ENCODE results near the gene TRMU.

TRMU gene

GRCh38 chr22:46329616-46330015 is 5.9 kb upstream of the TRMU start:
- no peak overlapping the region for H3K27ac ChIP-seq
- TF ChIP-seq CTCF (conservative IDR thresholded peaks at IDR 0.05): no peak
- no peak for TF ChIP-seq ZFX (IDR thresholded peaks at IDR 0.05)

- no peak overlapping the region for H3K27ac ChIP-seq
- TF ChIP-seq CTCF (conservative IDR thresholded peaks at IDR 0.05) (no peak), ZFX (IDR thresholded peaks at IDR 0.05) (no peak)
Measured at GRCh38 chr22:46330426-46330825, 5.1 kb upstream of the TRMU start.

GRCh38 chr22:46331496-46331895 is 4.0 kb upstream of the TRMU start:
- H3K27ac ChIP-seq: no peak overlapping the region
- TF ChIP-seq CTCF (conservative IDR thresholded peaks at IDR 0.05): no peak
- no peak for TF ChIP-seq ZFX (IDR thresholded peaks at IDR 0.05)

- TF ChIP-seq ZFX (IDR thresholded peaks at IDR 0.05): no peak
- no peak for TF ChIP-seq CTCF (conservative IDR thresholded peaks at IDR 0.05)
- peak overlapping the region; percentile 91 for H3K27ac ChIP-seq
Measured at GRCh38 chr22:46336119-46337078, 885 bp downstream of the TRMU start.

- TF ChIP-seq CTCF (conservative IDR thresholded peaks at IDR 0.05) (no peak), ZFX (IDR thresholded peaks at IDR 0.05) (no peak)
- H3K27ac ChIP-seq: no peak overlapping the region
Measured at GRCh38 chr22:46337870-46338269, 2.4 kb downstream of the TRMU start.

GRCh38 chr22:46338636-46339035 is 3.1 kb downstream of the TRMU start:
- no peak for TF ChIP-seq CTCF (conservative IDR thresholded peaks at IDR 0.05)
- no peak for TF ChIP-seq ZFX (IDR thresholded peaks at IDR 0.05)
- H3K27ac ChIP-seq: no peak overlapping the region

DNA sequence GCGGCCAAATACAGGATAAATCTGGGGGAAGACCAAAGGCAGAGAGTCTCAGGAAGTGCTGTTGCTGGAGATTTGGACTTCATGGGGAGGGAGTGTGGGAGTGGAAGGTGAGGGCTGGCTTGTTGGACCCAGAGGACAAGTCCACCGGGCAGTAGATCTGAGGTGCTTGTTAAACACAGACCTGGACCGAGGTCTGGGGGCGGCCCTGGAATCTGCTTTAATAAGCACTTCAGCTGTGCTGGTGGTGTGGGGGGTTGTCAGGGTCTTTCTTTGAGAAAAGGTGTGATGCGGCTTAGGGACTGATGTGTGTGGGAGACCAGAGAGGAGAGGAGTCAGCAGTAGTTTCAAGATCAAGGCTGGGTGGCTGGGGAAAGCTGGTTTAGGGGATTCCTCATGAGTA is 4.4 kb downstream of the TRMU start:
- no peak overlapping the region for H3K27ac ChIP-seq
- no peak for TF ChIP-seq ZFX (IDR thresholded peaks at IDR 0.05)
- no peak for TF ChIP-seq CTCF (conservative IDR thresholded peaks at IDR 0.05)
